Mucosa of stomach (tissue), 1 donor: ENCODE measurements around the gene ASCC3.
"Not testable (repeated sequence)": the region's sequence is repeated elsewhere in the genome, so short reads cannot be mapped to it uniquely, and the experiment has no call there.

Source experiments
- H3K27me3 ChIP-seq: one replicate; pipeline ENCODE4 v1.7.0; 2013; ENCODE audit warnings: mild to moderate bottlenecking, low read length; ENCODE audit not compliant: control insufficient read depth, insufficient read depth
- H3K36me3 ChIP-seq: one replicate; pipeline ENCODE4 v1.7.0; 2013; ENCODE audit warnings: low read length; ENCODE audit not compliant: control insufficient read depth, insufficient read depth
- H3K4me1 ChIP-seq: one replicate; pipeline ENCODE4 v1.7.0; 2013; ENCODE audit warnings: mild to moderate bottlenecking, low read length; ENCODE audit not compliant: control insufficient read depth, insufficient read depth
- H3K4me3 ChIP-seq: one replicate; pipeline ENCODE4 v1.7.0; 2013; ENCODE audit warnings: low read length
- H3K9ac ChIP-seq: one replicate; pipeline ENCODE4 v1.7.0; 2013; ENCODE audit warnings: mild to moderate bottlenecking, low read length, moderate library complexity
- H3K9me3 ChIP-seq: one replicate; pipeline ENCODE4 v1.7.0; 2013; ENCODE audit warnings: mild to moderate bottlenecking, low read length, moderate library complexity; ENCODE audit not compliant: control insufficient read depth
- donor health status: Pancreatic carcinoma.

ASCC3 gene

DNA sequence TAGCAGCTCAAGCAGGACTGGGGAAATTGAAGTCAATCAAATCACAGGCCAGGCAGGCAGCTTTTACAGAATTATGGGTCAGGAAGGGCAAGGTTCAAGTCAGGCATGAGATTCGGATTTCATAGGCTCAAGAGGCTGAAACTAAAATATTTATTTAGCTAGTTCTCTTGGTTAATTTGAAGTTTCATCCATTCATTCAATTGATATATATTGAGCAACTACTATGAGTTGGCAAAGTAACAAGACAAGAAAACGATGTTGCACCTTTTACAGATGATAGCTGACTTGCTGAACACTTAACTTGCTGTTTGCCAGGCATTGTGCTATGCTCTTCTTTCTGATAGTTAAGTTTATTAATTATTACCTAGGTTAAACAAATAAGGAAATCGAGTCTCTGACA, 20.5 kb upstream of the ASCC3 start:
- no peak overlapping the region for H3K4me3 ChIP-seq
- H3K27me3 ChIP-seq = no peaks in the 10 kb centered on the region
- H3K36me3 ChIP-seq = no peaks in the 10 kb centered on the region
- no peaks in the 10 kb centered on the region for H3K9me3 ChIP-seq
- H3K4me1 ChIP-seq = peaks cover 4% of the 10 kb centered on the region
- no peak overlapping the region for H3K9ac ChIP-seq

DNA sequence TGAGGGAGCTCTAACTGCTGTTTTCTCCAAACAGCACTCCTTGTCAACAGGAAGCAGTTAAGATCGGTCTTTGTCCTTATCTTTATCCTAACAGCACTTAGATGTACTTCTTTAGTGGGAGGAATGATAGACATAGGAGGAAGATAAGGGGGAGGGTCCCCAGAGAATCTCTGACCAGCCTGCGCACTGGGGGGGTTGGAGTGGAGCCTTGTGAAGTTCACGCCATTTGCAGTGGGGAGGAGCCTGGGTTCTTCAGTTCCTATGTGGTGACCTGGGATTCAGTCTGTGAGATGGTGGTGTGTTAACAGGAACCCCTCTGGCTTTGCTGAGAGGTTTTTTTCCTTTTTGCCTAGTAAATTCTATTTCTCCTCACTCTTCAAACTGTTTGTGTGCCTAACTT, 18.1 kb upstream of the ASCC3 start:
- H3K36me3 ChIP-seq = no peaks in the 10 kb centered on the region
- H3K4me3 ChIP-seq = no peak overlapping the region
- H3K4me1 ChIP-seq = peaks cover 1% of the 10 kb centered on the region
- H3K27me3 ChIP-seq = no peaks in the 10 kb centered on the region
- H3K9me3 ChIP-seq = no peaks in the 10 kb centered on the region
- H3K9ac ChIP-seq = no peak overlapping the region

DNA sequence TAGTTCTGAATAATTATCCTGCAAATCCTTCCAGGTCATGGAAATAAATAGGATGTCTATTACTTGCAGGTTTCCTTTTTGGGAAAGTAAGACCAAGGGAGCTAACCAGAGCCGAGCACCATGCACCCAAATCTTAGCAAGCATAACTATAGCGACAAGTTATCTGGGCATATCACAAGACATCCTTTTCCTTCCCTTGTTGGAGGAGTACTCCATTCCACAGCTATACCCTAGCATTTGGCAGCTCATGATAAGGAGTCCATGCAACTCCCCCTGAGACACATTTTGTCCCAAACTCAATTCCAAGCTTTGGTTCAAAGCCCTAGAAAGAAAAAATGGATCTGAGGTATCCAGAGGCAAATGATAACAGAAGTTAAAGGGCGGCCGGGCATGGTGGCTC, 16.5 kb upstream of the ASCC3 start:
- no peaks in the 10 kb centered on the region for H3K4me1 ChIP-seq
- no peak overlapping the region for H3K9ac ChIP-seq
- H3K27me3 ChIP-seq = no peaks in the 10 kb centered on the region
- no peaks in the 10 kb centered on the region for H3K36me3 ChIP-seq
- H3K4me3 ChIP-seq = no peak overlapping the region
- no peaks in the 10 kb centered on the region for H3K9me3 ChIP-seq

DNA sequence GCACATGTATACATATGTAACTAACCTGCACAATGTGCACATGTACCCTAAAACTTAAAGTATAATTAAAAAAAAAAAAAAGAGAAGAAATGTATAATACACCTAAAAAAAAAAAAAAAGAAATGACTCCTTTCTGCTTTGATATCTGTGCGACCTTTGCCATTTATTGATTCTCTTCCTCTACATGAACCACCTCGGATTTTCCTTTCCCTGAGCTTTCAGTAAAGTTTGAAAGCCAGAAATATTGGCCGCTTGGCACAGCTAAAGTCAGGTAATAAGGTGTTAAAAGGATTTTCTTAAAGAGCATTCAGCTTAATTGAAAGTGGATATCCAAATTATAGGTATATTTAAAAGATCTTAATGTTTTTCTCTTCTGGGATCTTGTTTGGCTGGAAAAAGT, 12.6 kb upstream of the ASCC3 start:
- Histone ChIP-seq H3K27me3 (no peaks in the 10 kb centered on the region), H3K4me1 (no peaks in the 10 kb centered on the region)

DNA sequence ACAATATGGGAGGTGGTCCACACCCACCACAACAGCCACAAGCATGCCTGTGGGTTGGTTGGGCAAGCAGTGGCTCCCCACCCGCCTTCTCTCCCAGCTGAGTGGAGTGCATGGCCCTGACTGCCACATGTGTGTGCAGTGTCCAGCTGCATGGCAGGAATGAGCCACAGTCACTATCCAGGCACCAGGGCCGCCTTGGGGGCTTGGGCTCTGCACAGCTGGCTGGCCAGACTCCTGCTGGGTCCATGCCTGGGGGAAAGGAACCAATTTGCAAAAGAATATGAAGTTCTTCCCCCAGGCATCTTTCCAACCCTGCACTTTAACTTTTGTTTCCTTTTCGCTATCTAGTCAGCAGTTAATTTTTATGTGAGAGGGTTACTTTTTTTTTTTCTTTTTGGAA, 11.6 kb upstream of the ASCC3 start:
- H3K4me3 ChIP-seq = no peak overlapping the region
- no peaks in the 10 kb centered on the region for H3K27me3 ChIP-seq
- no peaks in the 10 kb centered on the region for H3K4me1 ChIP-seq
- no peaks in the 10 kb centered on the region for H3K9me3 ChIP-seq
- H3K9ac ChIP-seq = no peak overlapping the region
- no peaks in the 10 kb centered on the region for H3K36me3 ChIP-seq

More for the DNA sequence above, 12.6 kb upstream of the ASCC3 start:
- no peaks in the 10 kb centered on the region for H3K9me3 ChIP-seq
- H3K9ac ChIP-seq = no peak overlapping the region
- H3K4me3 ChIP-seq = no peak overlapping the region
- no peaks in the 10 kb centered on the region for H3K36me3 ChIP-seq

DNA sequence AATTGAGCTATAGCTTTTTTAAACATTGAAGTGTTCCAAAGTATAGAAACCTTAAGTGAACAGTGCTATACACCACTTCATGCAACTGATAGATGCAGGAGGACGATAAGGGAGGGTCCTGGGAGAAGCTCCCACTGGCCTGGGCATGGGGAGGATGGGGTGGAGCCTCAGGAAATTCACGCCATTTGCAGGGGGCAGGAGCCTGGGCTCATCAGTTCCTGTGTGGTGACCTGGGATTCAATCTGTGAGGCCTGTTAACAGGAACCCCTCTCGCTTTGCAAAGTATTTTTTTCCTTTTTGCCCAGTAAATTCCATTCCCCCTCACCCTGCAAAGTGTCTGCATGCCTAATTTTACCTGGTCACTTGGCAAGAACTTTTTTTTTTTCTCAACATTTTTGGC, 11.0 kb upstream of the ASCC3 start:
- H3K4me1 ChIP-seq = no peaks in the 10 kb centered on the region
- no peak overlapping the region for H3K9ac ChIP-seq
- no peaks in the 10 kb centered on the region for H3K36me3 ChIP-seq
- no peaks in the 10 kb centered on the region for H3K27me3 ChIP-seq
- H3K4me3 ChIP-seq = no peak overlapping the region
- no peaks in the 10 kb centered on the region for H3K9me3 ChIP-seq

DNA sequence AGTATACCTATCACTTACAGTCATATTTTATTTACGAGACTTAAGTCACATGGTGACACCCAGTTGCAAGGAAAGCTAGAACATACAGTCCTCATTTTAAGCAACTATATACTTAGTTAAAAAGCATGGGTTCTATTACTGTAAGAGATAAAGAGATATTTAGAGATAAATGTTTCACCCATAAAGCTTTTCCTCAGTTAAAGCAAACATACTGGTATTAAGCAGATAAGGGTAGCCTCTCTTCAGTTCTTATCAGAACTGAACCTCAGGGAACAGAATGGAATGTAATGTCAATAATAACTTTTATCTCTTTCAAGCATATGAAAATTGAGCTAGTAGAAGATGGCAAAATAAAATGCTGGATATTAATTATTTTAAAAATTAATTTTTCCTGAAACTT, 9.9 kb upstream of the ASCC3 start:
- Histone ChIP-seq H3K4me1 (no peaks in the 10 kb centered on the region), H3K9me3 (no peaks in the 10 kb centered on the region), H3K9ac (no peak overlapping the region)

DNA sequence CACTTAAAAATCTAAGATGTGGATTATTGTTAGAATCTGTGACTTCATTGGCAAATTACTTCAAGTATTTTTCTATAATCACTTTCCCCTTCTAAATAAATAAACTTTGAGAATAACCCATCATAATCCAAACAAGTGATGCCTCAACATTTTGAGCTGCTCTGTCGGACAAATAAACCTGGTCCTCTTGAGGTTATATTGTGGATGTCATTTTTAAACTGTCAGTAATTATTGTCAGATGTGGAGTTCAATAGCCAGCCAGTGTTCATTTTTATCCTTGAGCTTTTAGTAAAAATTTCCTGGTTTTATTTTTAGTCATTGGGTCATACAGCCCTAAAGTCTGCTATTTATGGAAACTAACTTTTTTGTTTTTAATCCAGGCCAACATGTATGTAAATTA, 9.5 kb upstream of the ASCC3 start:
- H3K9me3 ChIP-seq, H3K9ac ChIP-seq, H3K36me3 ChIP-seq, H3K27me3 ChIP-seq, H3K4me1 ChIP-seq, H3K4me3 ChIP-seq: not testable (repeated sequence)

More for the DNA sequence above, 9.9 kb upstream of the ASCC3 start:
- H3K4me3 ChIP-seq = no peak overlapping the region
- no peaks in the 10 kb centered on the region for H3K36me3 ChIP-seq
- H3K27me3 ChIP-seq = no peaks in the 10 kb centered on the region

DNA sequence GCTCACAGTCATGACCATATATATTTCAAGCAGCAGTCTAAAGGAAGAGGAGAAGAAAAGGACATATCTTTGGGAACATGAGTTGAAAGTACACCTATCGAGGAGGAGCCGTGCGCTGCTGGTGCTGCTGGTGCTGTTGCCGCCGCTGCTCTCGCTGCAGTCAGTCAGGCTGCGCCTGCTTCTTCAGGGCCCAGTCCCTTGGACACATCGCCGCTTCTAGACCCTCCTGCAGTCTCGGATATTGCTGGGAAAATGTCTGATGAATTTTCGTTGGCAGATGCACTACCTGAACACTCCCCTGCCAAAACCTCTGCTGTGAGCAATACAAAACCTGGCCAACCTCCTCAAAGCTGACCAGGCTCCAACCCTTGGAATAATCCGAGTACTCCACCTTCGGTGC, 8.2 kb upstream of the ASCC3 start:
- Histone ChIP-seq H3K27me3 (no peaks in the 10 kb centered on the region), H3K4me1 (no peaks in the 10 kb centered on the region), H3K9ac (no peak overlapping the region), H3K36me3 (no peaks in the 10 kb centered on the region), H3K9me3 (no peaks in the 10 kb centered on the region), H3K4me3 (no peak overlapping the region)

DNA sequence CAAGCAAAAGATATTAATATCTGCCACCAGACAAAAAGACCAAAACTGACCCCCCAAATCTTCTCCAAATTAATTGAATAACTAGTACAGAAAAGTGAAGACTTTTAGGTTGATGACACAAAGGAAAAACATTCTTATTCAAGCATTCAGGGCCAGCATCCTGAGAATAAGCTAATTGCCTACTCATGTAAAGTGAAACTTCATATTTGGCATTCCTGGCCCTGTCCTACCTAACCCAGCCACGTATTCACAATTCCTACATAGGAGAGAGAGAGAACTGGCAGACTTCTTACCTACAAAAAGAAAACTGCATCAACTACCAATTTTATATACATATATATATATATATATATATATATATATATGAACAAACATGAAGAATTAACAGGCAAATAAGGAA, 4.9 kb upstream of the ASCC3 start:
- Histone ChIP-seq H3K9me3 (no peaks in the 10 kb centered on the region), H3K9ac (no peak overlapping the region), H3K4me3 (no peak overlapping the region), H3K4me1 (no peaks in the 10 kb centered on the region), H3K36me3 (no peaks in the 10 kb centered on the region), H3K27me3 (no peaks in the 10 kb centered on the region)

DNA sequence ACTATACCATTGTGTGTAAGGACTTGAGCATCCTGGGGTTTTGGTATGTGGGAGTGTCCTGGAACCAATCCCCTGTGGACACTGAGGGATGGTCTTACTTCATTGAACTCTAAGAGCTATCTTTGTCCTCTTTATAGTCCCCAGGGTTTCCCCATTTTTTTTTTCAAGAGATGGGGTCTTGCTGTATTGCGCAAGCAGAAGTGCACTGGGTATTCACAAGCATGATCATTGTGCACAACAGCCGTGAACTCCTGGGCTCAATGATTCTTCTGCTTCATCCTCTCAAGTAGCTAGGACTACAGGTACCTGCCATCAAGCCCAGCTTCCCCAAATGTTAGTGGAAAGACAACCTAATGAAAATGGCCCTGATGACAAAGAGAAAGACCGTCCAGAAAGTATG, 2.2 kb upstream of the ASCC3 start:
- H3K4me3 ChIP-seq = no peak overlapping the region
- H3K4me1 ChIP-seq = peaks cover 4% of the 10 kb centered on the region

DNA sequence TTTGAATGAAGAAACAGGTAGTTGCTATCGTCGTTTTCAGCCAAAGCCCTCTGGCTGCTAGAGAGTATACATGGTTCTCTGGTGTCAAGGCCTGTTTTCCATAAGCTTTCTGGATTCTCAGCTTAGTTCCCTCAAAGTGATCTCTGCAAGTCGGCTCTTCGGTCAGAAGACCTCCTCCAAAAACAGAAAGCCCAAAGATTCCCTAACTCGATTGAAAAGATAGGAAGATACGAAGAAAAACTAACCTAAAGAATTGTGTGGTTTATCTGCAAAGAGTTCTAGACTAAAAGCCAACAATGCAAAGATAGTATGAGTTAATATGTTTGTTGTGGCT, 545 bp upstream of the ASCC3 start:
- Histone ChIP-seq H3K4me3 (peak overlapping the region; percentile 86), H3K9ac (peak overlapping the region; percentile 86), H3K27me3 (no peaks in the 10 kb centered on the region), H3K9me3 (no peaks in the 10 kb centered on the region), H3K36me3 (no peaks in the 10 kb centered on the region), H3K4me1 (peaks cover 4% of the 10 kb centered on the region)

More for the DNA sequence above, 2.2 kb upstream of the ASCC3 start:
- Histone ChIP-seq H3K27me3 (no peaks in the 10 kb centered on the region), H3K9ac (no peak overlapping the region), H3K36me3 (no peaks in the 10 kb centered on the region), H3K9me3 (no peaks in the 10 kb centered on the region)

DNA sequence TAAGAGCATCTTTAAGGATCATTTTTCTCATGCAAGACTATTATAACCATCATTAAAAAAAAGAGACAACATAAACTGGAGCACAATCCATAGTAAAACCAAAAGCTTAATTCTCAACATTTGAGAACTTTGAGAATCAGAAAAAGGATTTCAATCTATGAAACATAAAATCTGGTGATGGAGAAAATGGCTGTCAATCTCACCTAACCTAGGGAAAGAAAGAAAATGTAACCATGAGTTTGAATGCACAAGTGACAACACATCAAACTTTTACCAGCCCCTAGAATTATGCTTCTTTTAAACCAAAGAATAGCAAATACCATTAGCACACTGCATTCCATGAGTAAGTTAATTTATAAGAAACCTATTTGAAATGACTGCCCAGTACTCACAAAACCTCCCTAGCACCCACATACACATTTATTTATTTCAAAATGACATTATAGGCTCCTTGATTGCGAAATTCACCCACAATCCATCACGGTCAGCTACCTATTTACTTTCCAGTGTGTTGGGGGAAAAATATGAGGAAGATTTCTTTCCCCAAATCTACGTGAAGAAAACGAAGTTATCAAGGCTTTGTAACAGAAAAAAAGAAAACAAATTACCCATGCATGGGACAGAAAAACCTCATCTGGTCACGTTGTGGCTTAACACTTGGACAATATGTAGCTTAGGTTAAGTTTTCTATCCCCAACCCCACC, 828 bp downstream of the ASCC3 start:
- H3K36me3 ChIP-seq = no peaks in the 10 kb centered on the region
- H3K4me1 ChIP-seq = peaks cover 4% of the 10 kb centered on the region
- H3K27me3 ChIP-seq = no peaks in the 10 kb centered on the region
- no peaks in the 10 kb centered on the region for H3K9me3 ChIP-seq
- H3K9ac ChIP-seq = peak overlapping the region; percentile 86
- H3K4me3 ChIP-seq = peak overlapping the region; percentile 86
